ENCODE results near the gene DACT2.
"Not testable (repeated sequence)": the region's sequence is repeated elsewhere in the genome, so short reads cannot be mapped to it uniquely, and the experiment has no call there.

The DACT2 gene

GRCh38 chr6:168282985-168283685 is 36.4 kb downstream of the DACT2 start:
- DNase-seq (ENCODE audit: low read depth): no peak

- DNase-seq (ENCODE audit: low read depth): no peak
Observed at GRCh38 chr6:168281826-168282225, 37.8 kb downstream of the DACT2 start.

GRCh38 chr6:168281314-168281713 is 38.3 kb downstream of the DACT2 start:
- not testable (repeated sequence) for DNase-seq (ENCODE audit: low read depth)

- DNase-seq (ENCODE audit: low read depth): no peak
Observed at GRCh38 chr6:168280899-168281245, 38.7 kb downstream of the DACT2 start.

- no peak for DNase-seq (ENCODE audit: low read depth)
Observed at GRCh38 chr6:168280020-168280898, 39.3 kb downstream of the DACT2 start.

- no peak for DNase-seq (ENCODE audit: low read depth)
Observed at GRCh38 chr6:168279403-168279935, 40.1 kb downstream of the DACT2 start.

GRCh38 chr6:168278904-168279303 is 40.7 kb downstream of the DACT2 start:
- no peak for DNase-seq (ENCODE audit: low read depth)

- no peak for DNase-seq (ENCODE audit: low read depth)
Observed at GRCh38 chr6:168277274-168277669, 42.3 kb downstream of the DACT2 start.

GRCh38 chr6:168276576-168277273 is 42.9 kb downstream of the DACT2 start:
- no peak for DNase-seq (ENCODE audit: low read depth)

GRCh38 chr6:168275168-168275567 is 44.4 kb downstream of the DACT2 start:
- no peak for DNase-seq (ENCODE audit: low read depth)

- no peak for DNase-seq (ENCODE audit: low read depth)
Observed at GRCh38 chr6:168274037-168274952, 45.3 kb downstream of the DACT2 start.

- DNase-seq (ENCODE audit: low read depth): no peak
Observed at GRCh38 chr6:168273441-168274036, 46.0 kb downstream of the DACT2 start.

- no peak for DNase-seq (ENCODE audit: low read depth)
Observed at GRCh38 chr6:168272415-168273325, 46.9 kb downstream of the DACT2 start.

- DNase-seq (ENCODE audit: low read depth): no peak
Observed at GRCh38 chr6:168270274-168271172, 49.1 kb downstream of the DACT2 start.

GRCh38 chr6:168269455-168270243 is 49.9 kb downstream of the DACT2 start:
- DNase-seq (ENCODE audit: low read depth): no peak

- DNase-seq (ENCODE audit: low read depth): no peak
Observed at GRCh38 chr6:168268755-168269154, 50.8 kb downstream of the DACT2 start.

- DNase-seq (ENCODE audit: low read depth): not testable (repeated sequence)
Observed at GRCh38 chr6:168267779-168268178, 51.8 kb downstream of the DACT2 start.
